Measurements from ENCODE around the gene TBC1D8.
A peak's percentile ranks its signal among the peaks of the same experiment; 100 is the strongest.

TBC1D8 gene

GRCh38 chr2:101045330-101045729, 105.9 kb downstream of the TBC1D8 start:
- no peak overlapping the region for H3K27ac ChIP-seq

GRCh38 chr2:101041413-101041812, 109.8 kb downstream of the TBC1D8 start:
- Histone ChIP-seq H3K27ac (no peak overlapping the region), H3K4me3 (no peak overlapping the region)

More at GRCh38 chr2:101045330-101045729, 105.9 kb downstream of the TBC1D8 start:
- no peak overlapping the region for H3K4me3 ChIP-seq

DNA sequence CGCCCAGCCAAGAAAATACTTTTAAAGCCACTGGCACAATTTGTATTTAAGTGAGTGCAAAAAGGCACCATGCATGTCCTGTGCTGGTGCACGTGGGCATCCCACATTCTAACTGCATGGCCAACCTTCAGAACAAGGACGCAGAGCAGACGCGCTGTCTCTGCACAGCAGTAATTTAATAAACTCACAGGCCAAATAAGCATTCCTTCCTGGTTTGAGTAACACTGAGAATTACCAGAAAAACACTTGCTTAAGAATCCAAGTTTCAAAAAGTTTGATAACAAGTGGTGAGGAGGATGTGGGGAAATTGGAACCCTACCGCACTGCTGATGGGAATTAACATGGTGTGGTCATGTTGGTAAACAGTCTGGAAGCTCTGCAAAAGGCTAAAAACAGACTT, 110.4 kb downstream of the TBC1D8 start:
- no peak overlapping the region for H3K4me3 ChIP-seq
- no peak overlapping the region for H3K27ac ChIP-seq

GRCh38 chr2:101040072-101040471, 111.1 kb downstream of the TBC1D8 start:
- Histone ChIP-seq H3K27ac (no peak overlapping the region), H3K4me3 (no peak overlapping the region)

- Histone ChIP-seq H3K4me3 (no peak overlapping the region), H3K27ac (no peak overlapping the region)
Observed at GRCh38 chr2:101038455-101039255, 112.5 kb downstream of the TBC1D8 start.

- no peak overlapping the region for H3K4me3 ChIP-seq
- no peak overlapping the region for H3K27ac ChIP-seq
Observed at GRCh38 chr2:101037161-101037755, 113.9 kb downstream of the TBC1D8 start.

- no peak overlapping the region for H3K27ac ChIP-seq
- no peak overlapping the region for H3K4me3 ChIP-seq
Observed at GRCh38 chr2:101036562-101036961, 114.6 kb downstream of the TBC1D8 start.

GRCh38 chr2:101032084-101032776, 119.0 kb downstream of the TBC1D8 start:
- Histone ChIP-seq H3K27ac (no peak overlapping the region), H3K4me3 (no peak overlapping the region)

DNA sequence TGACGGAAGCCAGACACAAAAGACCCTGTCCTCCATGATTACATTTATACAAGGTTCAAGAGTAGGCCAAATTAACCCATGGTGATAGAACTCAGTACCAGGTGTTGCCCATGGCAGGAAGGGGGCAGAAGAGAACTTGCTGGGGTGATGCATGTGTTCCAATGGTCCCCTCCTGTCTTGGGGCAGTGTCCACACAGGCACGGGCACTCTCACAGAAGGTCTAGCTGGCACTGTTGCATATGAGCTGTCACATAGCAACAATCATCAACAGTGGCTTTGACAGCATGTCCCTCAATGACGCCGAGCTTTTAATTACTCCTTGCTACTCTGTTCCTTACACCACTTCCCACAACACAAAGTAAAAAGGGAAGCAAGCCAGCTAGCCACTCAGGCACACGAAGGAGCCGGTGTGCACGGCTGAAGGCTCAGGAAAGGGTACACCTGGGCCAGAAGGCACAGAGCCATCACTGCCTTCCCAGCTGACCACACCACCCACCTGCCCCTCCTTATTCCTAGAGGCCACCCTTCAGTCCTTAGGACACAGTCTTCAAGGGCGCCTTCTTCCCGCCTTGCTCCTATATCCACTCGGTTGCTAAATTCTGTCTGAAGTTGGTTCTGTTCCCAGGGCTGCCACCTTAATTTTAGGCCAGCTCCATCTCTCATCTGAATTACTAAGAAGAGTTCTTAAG, 120.2 kb downstream of the TBC1D8 start:
- no peak overlapping the region for H3K27ac ChIP-seq
- no peak overlapping the region for H3K4me3 ChIP-seq

- H3K4me3 ChIP-seq: no peak overlapping the region
- H3K27ac ChIP-seq: no peak overlapping the region
Observed at GRCh38 chr2:101027852-101028251, 123.3 kb downstream of the TBC1D8 start.

GRCh38 chr2:101026923-101027469, 124.2 kb downstream of the TBC1D8 start:
- Histone ChIP-seq H3K4me3 (no peak overlapping the region), H3K27ac (no peak overlapping the region)

DNA sequence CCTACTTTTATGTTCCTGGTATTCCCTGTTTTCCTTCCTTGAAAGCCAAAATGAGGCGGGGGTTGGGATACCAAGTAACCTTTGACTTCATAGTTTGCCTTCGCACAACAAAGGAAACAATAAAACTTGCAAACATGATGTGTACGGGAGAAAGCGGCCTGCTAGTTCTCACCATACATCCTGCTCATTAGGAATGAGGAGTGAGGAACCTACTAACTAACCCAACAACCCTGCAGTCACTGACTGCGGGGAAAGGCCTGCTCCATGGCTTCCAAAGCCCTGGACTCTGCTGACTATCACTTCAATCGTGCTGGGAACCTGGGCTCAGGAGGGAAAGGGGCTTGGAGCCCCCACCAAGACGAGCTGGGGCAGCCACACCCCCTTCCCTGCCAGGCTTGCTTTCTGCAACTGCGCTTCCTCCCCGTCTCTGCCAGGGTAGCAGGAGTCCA, 124.9 kb downstream of the TBC1D8 start:
- H3K27ac ChIP-seq: peak overlapping the region in 1 of 21 experiments; percentile 3
- no peak overlapping the region for H3K4me3 ChIP-seq

GRCh38 chr2:101025561-101025960, 125.6 kb downstream of the TBC1D8 start:
- no peak overlapping the region for H3K27ac ChIP-seq

GRCh38 chr2:101023327-101024107, 127.7 kb downstream of the TBC1D8 start:
- Histone ChIP-seq H3K27ac (no peak overlapping the region), H3K4me3 (no peak overlapping the region)

More at GRCh38 chr2:101025561-101025960, 125.6 kb downstream of the TBC1D8 start:
- H3K4me3 ChIP-seq: no peak overlapping the region

DNA sequence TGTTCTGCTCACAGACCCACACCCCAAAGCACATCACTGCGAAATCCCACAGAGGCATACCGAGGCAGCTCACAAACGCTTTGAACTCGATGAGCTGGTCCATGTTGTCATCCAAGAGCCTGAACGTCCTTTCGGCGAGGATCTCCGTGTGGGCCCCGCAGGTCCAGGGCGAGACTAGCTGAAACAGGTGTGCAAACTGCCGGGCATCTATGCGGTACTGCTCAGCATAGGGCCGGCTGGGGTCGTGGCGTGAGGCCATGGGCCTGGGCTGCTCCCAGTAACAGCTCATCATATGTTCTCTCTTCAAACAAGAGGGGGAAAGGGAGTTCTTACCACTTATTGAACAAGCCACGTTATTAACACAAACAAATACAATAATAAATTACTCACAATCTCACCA, 129.0 kb downstream of the TBC1D8 start:
- no peak overlapping the region for H3K4me3 ChIP-seq
- no peak overlapping the region for H3K27ac ChIP-seq

GRCh38 chr2:101018934-101019333, 132.2 kb downstream of the TBC1D8 start:
- Histone ChIP-seq H3K27ac (no peak overlapping the region), H3K4me3 (no peak overlapping the region)

- H3K27ac ChIP-seq: no peak overlapping the region
- H3K4me3 ChIP-seq: no peak overlapping the region
Observed at GRCh38 chr2:101017371-101017770, 133.8 kb downstream of the TBC1D8 start.

- Histone ChIP-seq H3K27ac (no peak overlapping the region), H3K4me3 (no peak overlapping the region)
Observed at GRCh38 chr2:101014264-101014857, 136.8 kb downstream of the TBC1D8 start.

DNA sequence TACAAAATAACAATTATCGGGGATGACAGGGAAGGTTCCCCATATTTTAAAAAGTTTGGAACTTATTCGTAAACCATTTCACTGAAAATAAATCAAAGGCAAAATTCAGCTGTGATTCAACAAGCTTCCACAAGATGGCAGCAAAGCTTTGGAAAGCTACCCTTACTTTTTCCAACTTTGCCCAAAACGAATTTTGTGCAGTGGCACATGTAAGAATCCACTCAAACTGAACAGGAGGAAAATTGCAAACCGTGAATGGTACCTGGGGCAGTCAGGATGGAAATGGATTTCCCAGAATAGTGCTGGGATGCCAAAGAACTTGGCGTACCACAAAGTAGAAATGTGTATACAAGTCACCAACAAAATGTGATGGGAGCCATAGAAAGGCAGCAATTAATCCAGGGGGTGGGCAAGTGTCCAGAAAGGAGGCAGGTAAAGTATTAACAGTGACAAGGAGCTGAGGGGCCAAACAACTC, 138.4 kb downstream of the TBC1D8 start:
- no peak overlapping the region for H3K27ac ChIP-seq

More for the DNA sequence above, 138.4 kb downstream of the TBC1D8 start:
- no peak overlapping the region for H3K4me3 ChIP-seq

Data from skin epidermis (tissue), 12 donors.